ENCODE results near the gene FRMD4A.
"Not testable (repeated sequence)": the region's sequence is repeated elsewhere in the genome, so short reads cannot be mapped to it uniquely, and the experiment has no call there.

FRMD4A gene

GRCh38 chr10:13955409-13956068 is 375.2 kb downstream of the FRMD4A start:
- Histone ChIP-seq H3K27me3 (replicated peaks; ENCODE audit: control insufficient read depth, insufficient read depth, low read length, poor library complexity, severe bottlenecking) (no peaks in the 10 kb centered on the region), H3K9me3 (ENCODE audit: control insufficient read depth, low read length) (no peaks in the 10 kb centered on the region), H3K4me3 (ENCODE audit: insufficient read depth, low read depth, low read length, poor library complexity, severe bottlenecking) (no peak overlapping the region), H3K27ac (ENCODE audit: insufficient read depth, low read length, poor library complexity, severe bottlenecking) (no peak overlapping the region), H3K36me3 (ENCODE audit: control insufficient read depth, insufficient read depth, low read length) (no peaks in the 10 kb centered on the region), H3K4me1 (ENCODE audit: control insufficient read depth, insufficient read depth, low read length, poor library complexity, severe bottlenecking) (no peaks in the 10 kb centered on the region)
- DNase-seq: no peak

- not testable (repeated sequence) for H3K4me1 ChIP-seq (ENCODE audit: control insufficient read depth, insufficient read depth, low read length, poor library complexity, severe bottlenecking); H3K36me3 ChIP-seq (ENCODE audit: control insufficient read depth, insufficient read depth, low read length); H3K4me3 ChIP-seq (ENCODE audit: insufficient read depth, low read depth, low read length, poor library complexity, severe bottlenecking); DNase-seq; H3K27me3 ChIP-seq (replicated peaks; ENCODE audit: control insufficient read depth, insufficient read depth, low read length, poor library complexity, severe bottlenecking); H3K27ac ChIP-seq (ENCODE audit: insufficient read depth, low read length, poor library complexity, severe bottlenecking); H3K9me3 ChIP-seq (ENCODE audit: control insufficient read depth, low read length)
These were observed 376.5 kb downstream of the FRMD4A start for GRCh38 chr10:13954195-13954594.

GRCh38 chr10:13953371-13953770 is 377.4 kb downstream of the FRMD4A start:
- no peaks in the 10 kb centered on the region for H3K9me3 ChIP-seq (ENCODE audit: control insufficient read depth, low read length)
- no peak overlapping the region for H3K4me3 ChIP-seq (ENCODE audit: insufficient read depth, low read depth, low read length, poor library complexity, severe bottlenecking)
- no peaks in the 10 kb centered on the region for H3K27me3 ChIP-seq (replicated peaks; ENCODE audit: control insufficient read depth, insufficient read depth, low read length, poor library complexity, severe bottlenecking)
- no peaks in the 10 kb centered on the region for H3K36me3 ChIP-seq (ENCODE audit: control insufficient read depth, insufficient read depth, low read length)
- no peaks in the 10 kb centered on the region for H3K4me1 ChIP-seq (ENCODE audit: control insufficient read depth, insufficient read depth, low read length, poor library complexity, severe bottlenecking)
- no peak for DNase-seq
- H3K27ac ChIP-seq (ENCODE audit: insufficient read depth, low read length, poor library complexity, severe bottlenecking): no peak overlapping the region

GRCh38 chr10:13950543-13950939 is 380.2 kb downstream of the FRMD4A start:
- H3K4me1 ChIP-seq (ENCODE audit: control insufficient read depth, insufficient read depth, low read length, poor library complexity, severe bottlenecking): no peaks in the 10 kb centered on the region
- no peaks in the 10 kb centered on the region for H3K27me3 ChIP-seq (replicated peaks; ENCODE audit: control insufficient read depth, insufficient read depth, low read length, poor library complexity, severe bottlenecking)
- no peak overlapping the region for H3K4me3 ChIP-seq (ENCODE audit: insufficient read depth, low read depth, low read length, poor library complexity, severe bottlenecking)
- DNase-seq: no peak
- no peaks in the 10 kb centered on the region for H3K9me3 ChIP-seq (ENCODE audit: control insufficient read depth, low read length)
- no peaks in the 10 kb centered on the region for H3K36me3 ChIP-seq (ENCODE audit: control insufficient read depth, insufficient read depth, low read length)
- no peak overlapping the region for H3K27ac ChIP-seq (ENCODE audit: insufficient read depth, low read length, poor library complexity, severe bottlenecking)

GRCh38 chr10:13949844-13950542 is 380.7 kb downstream of the FRMD4A start:
- H3K4me3 ChIP-seq (ENCODE audit: insufficient read depth, low read depth, low read length, poor library complexity, severe bottlenecking): no peak overlapping the region
- H3K36me3 ChIP-seq (ENCODE audit: control insufficient read depth, insufficient read depth, low read length): no peaks in the 10 kb centered on the region
- DNase-seq: no peak
- H3K9me3 ChIP-seq (ENCODE audit: control insufficient read depth, low read length): no peaks in the 10 kb centered on the region
- H3K27ac ChIP-seq (ENCODE audit: insufficient read depth, low read length, poor library complexity, severe bottlenecking): no peak overlapping the region
- no peaks in the 10 kb centered on the region for H3K27me3 ChIP-seq (replicated peaks; ENCODE audit: control insufficient read depth, insufficient read depth, low read length, poor library complexity, severe bottlenecking)
- no peaks in the 10 kb centered on the region for H3K4me1 ChIP-seq (ENCODE audit: control insufficient read depth, insufficient read depth, low read length, poor library complexity, severe bottlenecking)

GRCh38 chr10:13946209-13946460 is 384.6 kb downstream of the FRMD4A start:
- Histone ChIP-seq H3K36me3 (ENCODE audit: control insufficient read depth, insufficient read depth, low read length) (no peaks in the 10 kb centered on the region), H3K27ac (ENCODE audit: insufficient read depth, low read length, poor library complexity, severe bottlenecking) (no peak overlapping the region), H3K27me3 (replicated peaks; ENCODE audit: control insufficient read depth, insufficient read depth, low read length, poor library complexity, severe bottlenecking) (no peaks in the 10 kb centered on the region), H3K9me3 (ENCODE audit: control insufficient read depth, low read length) (no peaks in the 10 kb centered on the region), H3K4me1 (ENCODE audit: control insufficient read depth, insufficient read depth, low read length, poor library complexity, severe bottlenecking) (no peaks in the 10 kb centered on the region), H3K4me3 (ENCODE audit: insufficient read depth, low read depth, low read length, poor library complexity, severe bottlenecking) (no peak overlapping the region)
- DNase-seq: no peak

- Histone ChIP-seq H3K9me3 (ENCODE audit: control insufficient read depth, low read length) (no peaks in the 10 kb centered on the region), H3K4me1 (ENCODE audit: control insufficient read depth, insufficient read depth, low read length, poor library complexity, severe bottlenecking) (no peaks in the 10 kb centered on the region), H3K27me3 (replicated peaks; ENCODE audit: control insufficient read depth, insufficient read depth, low read length, poor library complexity, severe bottlenecking) (no peaks in the 10 kb centered on the region), H3K36me3 (ENCODE audit: control insufficient read depth, insufficient read depth, low read length) (no peaks in the 10 kb centered on the region), H3K4me3 (ENCODE audit: insufficient read depth, low read depth, low read length, poor library complexity, severe bottlenecking) (no peak overlapping the region), H3K27ac (ENCODE audit: insufficient read depth, low read length, poor library complexity, severe bottlenecking) (no peak overlapping the region)
- DNase-seq: no peak
These were observed 385.1 kb downstream of the FRMD4A start for GRCh38 chr10:13945390-13946208.

- H3K27me3 ChIP-seq (replicated peaks; ENCODE audit: control insufficient read depth, insufficient read depth, low read length, poor library complexity, severe bottlenecking): no peaks in the 10 kb centered on the region
- no peaks in the 10 kb centered on the region for H3K4me1 ChIP-seq (ENCODE audit: control insufficient read depth, insufficient read depth, low read length, poor library complexity, severe bottlenecking)
- H3K4me3 ChIP-seq (ENCODE audit: insufficient read depth, low read depth, low read length, poor library complexity, severe bottlenecking): no peak overlapping the region
- DNase-seq: no peak
- no peak overlapping the region for H3K27ac ChIP-seq (ENCODE audit: insufficient read depth, low read length, poor library complexity, severe bottlenecking)
- H3K36me3 ChIP-seq (ENCODE audit: control insufficient read depth, insufficient read depth, low read length): no peaks in the 10 kb centered on the region
- no peaks in the 10 kb centered on the region for H3K9me3 ChIP-seq (ENCODE audit: control insufficient read depth, low read length)
These were observed 385.9 kb downstream of the FRMD4A start for GRCh38 chr10:13944823-13945222.

GRCh38 chr10:13943735-13944398 is 386.9 kb downstream of the FRMD4A start:
- Histone ChIP-seq H3K4me3 (ENCODE audit: insufficient read depth, low read depth, low read length, poor library complexity, severe bottlenecking) (no peak overlapping the region), H3K36me3 (ENCODE audit: control insufficient read depth, insufficient read depth, low read length) (no peaks in the 10 kb centered on the region), H3K4me1 (ENCODE audit: control insufficient read depth, insufficient read depth, low read length, poor library complexity, severe bottlenecking) (no peaks in the 10 kb centered on the region), H3K27me3 (replicated peaks; ENCODE audit: control insufficient read depth, insufficient read depth, low read length, poor library complexity, severe bottlenecking) (no peaks in the 10 kb centered on the region), H3K27ac (ENCODE audit: insufficient read depth, low read length, poor library complexity, severe bottlenecking) (no peak overlapping the region), H3K9me3 (ENCODE audit: control insufficient read depth, low read length) (no peaks in the 10 kb centered on the region)
- no peak for DNase-seq

- no peak overlapping the region for H3K4me3 ChIP-seq (ENCODE audit: insufficient read depth, low read depth, low read length, poor library complexity, severe bottlenecking)
- no peaks in the 10 kb centered on the region for H3K9me3 ChIP-seq (ENCODE audit: control insufficient read depth, low read length)
- H3K27ac ChIP-seq (ENCODE audit: insufficient read depth, low read length, poor library complexity, severe bottlenecking): no peak overlapping the region
- no peak for DNase-seq
- no peaks in the 10 kb centered on the region for H3K4me1 ChIP-seq (ENCODE audit: control insufficient read depth, insufficient read depth, low read length, poor library complexity, severe bottlenecking)
- H3K27me3 ChIP-seq (replicated peaks; ENCODE audit: control insufficient read depth, insufficient read depth, low read length, poor library complexity, severe bottlenecking): no peaks in the 10 kb centered on the region
- no peaks in the 10 kb centered on the region for H3K36me3 ChIP-seq (ENCODE audit: control insufficient read depth, insufficient read depth, low read length)
These were observed 388.7 kb downstream of the FRMD4A start for GRCh38 chr10:13942035-13942434.

Data from effector memory CD4-positive, alpha-beta T cell (primary cell).